Fibroblast of mammary gland (primary cell): ENCODE data around the gene IL20.

Experiments
- DNase-seq: peaks from one replicate; pipeline ENCODE4 v3.0.0-alpha.2; 2010; ENCODE audit warnings: low read depth
- H3K4me3 ChIP-seq: 2 replicates; pipeline ENCODE4 v1.5.1; 2011; ENCODE audit warnings: low read depth, mild to moderate bottlenecking, low read length, moderate library complexity; ENCODE audit not compliant: control insufficient read depth
- CTCF ChIP-seq: conservative IDR thresholded peaks from 2 replicates; pipeline ENCODE4 v1.5.1; 2011; ENCODE audit warnings: low read depth, low read length, inconsistent platforms; ENCODE audit not compliant: control insufficient read depth, insufficient read depth

Gene IL20

GRCh38 chr1:206828061-206828460, 37.4 kb upstream of the IL20 start:
- no peak for TF ChIP-seq CTCF
- DNase-seq, result no peak
- no peak overlapping the region for H3K4me3 ChIP-seq

- no peak for DNase-seq
- peak; percentile 14 for TF ChIP-seq CTCF
- H3K4me3 ChIP-seq, result no peak overlapping the region
Measured at GRCh38 chr1:206828765-206829164, 36.7 kb upstream of the IL20 start.

- no peak for TF ChIP-seq CTCF
- no peak for DNase-seq
- no peak overlapping the region for H3K4me3 ChIP-seq
Measured at GRCh38 chr1:206829282-206829681, 36.1 kb upstream of the IL20 start.

- TF ChIP-seq CTCF, result no peak
- no peak overlapping the region for H3K4me3 ChIP-seq
- DNase-seq, result no peak
Measured at GRCh38 chr1:206829875-206830274, 35.5 kb upstream of the IL20 start.

- H3K4me3 ChIP-seq, result no peak overlapping the region
- TF ChIP-seq CTCF, result no peak
- DNase-seq, result no peak
Measured at GRCh38 chr1:206831650-206832049, 33.8 kb upstream of the IL20 start.

GRCh38 chr1:206832352-206832880, 33.0 kb upstream of the IL20 start:
- no peak for TF ChIP-seq CTCF
- no peak for DNase-seq
- no peak overlapping the region for H3K4me3 ChIP-seq

GRCh38 chr1:206833106-206833680, 32.2 kb upstream of the IL20 start:
- TF ChIP-seq CTCF, result no peak
- no peak overlapping the region for H3K4me3 ChIP-seq
- no peak for DNase-seq
